Measurements from ENCODE around the gene ASXL1.
"Not testable (repeated sequence)": the region's sequence is repeated elsewhere in the genome, so short reads cannot be mapped to it uniquely, and the experiment has no call there.

Gene ASXL1

GRCh38 chr20:32455171-32455900 lies 97.2 kb downstream of the ASXL1 start:
- DNase-seq: no peak

DNA sequence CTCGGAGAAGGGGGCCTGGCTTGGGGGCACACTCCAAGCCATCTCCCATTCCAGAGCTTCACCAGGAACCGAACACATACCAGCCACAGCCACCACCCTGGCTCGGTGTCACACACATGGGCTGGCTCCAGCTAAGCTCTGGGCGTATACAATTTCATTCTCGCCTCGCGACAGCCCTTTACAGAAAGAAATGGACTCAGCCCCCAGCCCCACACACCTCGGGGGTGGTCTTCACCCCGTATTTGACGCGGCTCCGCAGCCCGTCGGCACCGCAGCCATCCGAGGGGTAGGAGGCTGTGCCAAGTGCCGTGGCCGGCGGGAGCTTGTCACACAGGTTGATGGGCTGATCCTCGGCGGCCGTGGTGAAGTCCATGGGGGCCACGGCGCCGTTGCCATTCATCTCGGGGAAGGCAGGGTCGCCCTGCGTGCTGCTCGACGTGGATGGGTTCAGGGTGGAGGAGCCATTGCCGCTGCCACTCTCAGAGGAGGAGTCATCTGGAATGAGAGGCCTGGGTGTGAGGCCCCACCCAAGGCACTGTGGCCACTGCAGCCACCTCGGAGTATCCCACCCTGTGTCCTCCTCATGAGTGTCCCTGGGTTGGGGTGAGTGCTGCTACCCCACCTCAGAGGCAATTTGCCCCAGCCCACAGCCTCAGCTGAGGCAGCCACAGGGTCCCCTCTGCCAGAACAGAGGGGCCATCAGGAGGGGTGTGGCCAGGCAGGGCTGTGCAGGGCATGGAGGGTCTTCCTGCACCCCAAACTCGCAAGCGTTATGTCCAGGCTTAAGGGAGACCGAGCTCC lies 98.0 kb downstream of the ASXL1 start:
- DNase-seq: no peak

DNA sequence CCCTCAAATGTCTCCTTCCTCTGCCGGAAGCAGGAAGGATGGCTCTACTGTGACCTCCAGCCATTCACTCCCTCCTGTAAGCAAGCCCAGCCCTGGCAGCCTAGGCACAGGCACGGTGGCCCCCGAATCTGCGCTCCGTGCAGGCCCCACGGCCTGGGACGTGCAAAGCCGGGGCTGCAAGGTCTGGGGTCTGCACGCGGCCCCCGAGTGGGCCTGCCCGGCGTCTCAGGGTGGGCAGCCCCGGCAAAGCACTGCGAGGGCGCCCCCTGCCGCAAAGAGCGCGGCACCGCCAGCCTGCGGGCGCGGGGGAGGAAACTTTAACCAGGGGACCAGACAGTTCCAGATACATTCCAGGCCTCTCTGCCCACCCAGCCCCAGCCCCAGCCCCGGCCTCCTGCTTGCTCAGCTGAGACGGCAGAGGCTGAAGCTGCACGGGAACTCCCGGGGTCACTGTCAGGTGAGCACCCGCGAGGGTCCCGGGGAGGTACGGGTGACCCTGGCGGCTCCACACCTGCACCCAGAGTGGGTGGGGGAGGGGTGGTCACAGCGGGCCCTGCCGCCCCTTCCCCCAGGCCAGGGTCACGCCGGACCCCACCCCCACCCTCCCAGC lies 98.8 kb downstream of the ASXL1 start:
- DNase-seq: peak; percentile 30 to 62 (median 53)

DNA sequence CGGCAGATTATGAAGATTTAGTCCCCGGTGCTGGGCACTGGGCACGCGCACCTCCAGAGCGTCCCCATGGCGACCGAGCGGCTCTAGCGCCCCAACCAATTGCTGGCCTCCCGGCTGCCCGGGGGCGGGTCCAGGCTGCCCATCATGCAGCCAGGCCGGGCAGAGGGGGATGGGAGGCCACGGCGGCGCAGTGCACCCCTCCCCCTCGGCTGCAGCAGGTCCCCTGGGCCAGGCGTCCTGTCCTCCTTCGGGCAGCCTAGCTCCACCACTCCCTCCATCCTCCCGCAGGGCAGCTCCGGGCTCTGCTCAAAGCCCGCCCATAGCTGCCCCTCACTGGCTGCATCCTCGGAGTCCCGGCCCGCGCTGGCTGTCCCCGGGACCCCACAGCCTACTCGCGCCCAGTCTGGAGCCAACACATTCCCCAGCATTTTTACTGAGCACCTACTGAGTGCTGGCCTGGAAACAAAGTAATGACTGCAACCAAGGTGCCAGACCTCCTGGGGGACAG lies 99.4 kb downstream of the ASXL1 start:
- peak in 2 of 4 experiments; percentile 31 to 39 for DNase-seq

DNA sequence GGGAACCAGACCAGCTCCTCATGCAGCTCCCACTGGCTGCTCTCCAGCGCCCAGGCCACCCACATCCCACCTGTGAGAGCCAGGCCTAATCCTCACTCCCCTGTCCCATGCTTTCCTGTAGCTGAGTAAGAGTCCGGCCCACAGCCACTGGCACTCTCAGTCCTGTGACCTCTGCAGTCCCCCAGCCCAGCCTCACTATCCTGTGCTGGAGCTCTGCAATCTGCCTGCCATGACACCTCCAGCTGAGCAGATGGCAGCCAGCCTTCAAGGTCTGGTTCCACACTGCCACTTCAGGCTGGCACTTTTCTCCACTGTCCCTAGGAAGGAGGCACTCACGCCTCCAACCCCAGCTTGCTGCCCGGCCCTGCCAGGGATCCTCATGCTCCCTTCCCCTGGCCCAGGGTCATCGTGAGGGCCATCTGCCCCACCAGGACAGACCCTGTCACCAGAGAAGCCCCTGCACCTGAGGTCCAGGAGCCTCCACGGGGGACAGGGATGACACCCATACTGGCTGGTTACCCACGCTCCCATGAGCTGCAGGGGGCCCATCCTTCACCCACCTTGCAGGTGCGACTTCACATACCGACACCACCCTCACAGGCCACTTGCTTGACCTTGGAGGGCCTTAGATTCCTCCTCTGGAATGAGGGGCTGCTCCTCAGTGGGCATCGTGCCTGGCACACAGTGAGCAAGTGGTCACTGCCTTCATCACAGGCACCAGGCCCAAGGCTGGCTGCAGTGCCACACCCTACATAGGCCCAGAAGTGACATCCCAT lies 100.1 kb downstream of the ASXL1 start:
- DNase-seq: no peak

- DNase-seq: no peak
These were observed 100.7 kb downstream of the ASXL1 start for GRCh38 chr20:32458837-32459220.

DNA sequence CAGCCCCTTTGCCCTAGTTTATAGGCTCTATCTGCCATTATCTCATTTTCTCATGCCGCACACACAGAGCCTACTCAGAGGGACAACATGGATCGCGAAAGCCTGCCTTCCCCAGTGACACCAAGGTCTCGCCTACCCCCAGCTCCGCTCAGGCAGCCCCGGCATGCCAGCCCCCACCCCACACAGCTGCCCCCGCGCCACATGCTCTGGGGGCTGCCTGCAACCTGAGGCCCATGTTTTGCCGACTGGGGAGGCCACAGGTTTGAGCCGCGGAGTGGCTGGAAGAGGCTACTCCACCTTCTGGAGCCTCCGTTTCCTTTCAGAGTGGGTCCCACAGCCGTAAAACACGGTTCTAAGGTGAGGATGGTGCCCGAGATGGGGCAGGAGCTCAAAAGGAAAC lies 102.1 kb downstream of the ASXL1 start:
- no peak for DNase-seq

DNA sequence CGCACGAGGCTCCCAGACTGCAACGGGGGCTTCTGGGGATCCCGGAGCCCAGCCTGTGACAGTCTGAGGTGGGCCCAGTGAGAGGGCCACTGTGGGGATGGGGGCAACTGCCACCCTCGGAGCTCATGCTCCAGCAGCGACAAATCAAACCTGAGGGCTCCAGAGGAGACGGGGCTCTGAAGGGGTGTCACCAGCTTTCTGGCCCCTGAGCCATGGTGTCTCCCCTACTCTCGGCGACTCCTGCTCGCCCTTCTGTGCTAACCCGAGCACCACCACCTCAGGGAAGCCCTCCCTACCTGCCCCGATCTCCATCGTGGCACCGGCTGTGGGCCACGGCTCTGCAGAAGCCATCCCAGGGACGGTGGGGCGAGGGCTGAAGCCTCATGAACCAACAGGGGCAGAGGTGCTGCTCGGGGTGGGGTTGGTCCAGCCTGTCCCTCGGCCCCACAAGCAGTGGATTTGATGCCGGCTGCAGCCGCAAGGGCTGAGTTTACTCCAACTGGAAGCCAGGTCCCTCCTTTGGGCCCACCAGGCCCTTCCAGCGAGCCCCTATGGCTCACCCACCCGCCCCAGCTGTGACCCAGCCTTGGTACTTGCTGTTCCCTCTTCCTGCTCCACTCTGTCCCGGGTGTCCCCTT lies 102.7 kb downstream of the ASXL1 start:
- no peak for DNase-seq

- no peak for DNase-seq
These were observed 103.9 kb downstream of the ASXL1 start for GRCh38 chr20:32461836-32462600.

DNA sequence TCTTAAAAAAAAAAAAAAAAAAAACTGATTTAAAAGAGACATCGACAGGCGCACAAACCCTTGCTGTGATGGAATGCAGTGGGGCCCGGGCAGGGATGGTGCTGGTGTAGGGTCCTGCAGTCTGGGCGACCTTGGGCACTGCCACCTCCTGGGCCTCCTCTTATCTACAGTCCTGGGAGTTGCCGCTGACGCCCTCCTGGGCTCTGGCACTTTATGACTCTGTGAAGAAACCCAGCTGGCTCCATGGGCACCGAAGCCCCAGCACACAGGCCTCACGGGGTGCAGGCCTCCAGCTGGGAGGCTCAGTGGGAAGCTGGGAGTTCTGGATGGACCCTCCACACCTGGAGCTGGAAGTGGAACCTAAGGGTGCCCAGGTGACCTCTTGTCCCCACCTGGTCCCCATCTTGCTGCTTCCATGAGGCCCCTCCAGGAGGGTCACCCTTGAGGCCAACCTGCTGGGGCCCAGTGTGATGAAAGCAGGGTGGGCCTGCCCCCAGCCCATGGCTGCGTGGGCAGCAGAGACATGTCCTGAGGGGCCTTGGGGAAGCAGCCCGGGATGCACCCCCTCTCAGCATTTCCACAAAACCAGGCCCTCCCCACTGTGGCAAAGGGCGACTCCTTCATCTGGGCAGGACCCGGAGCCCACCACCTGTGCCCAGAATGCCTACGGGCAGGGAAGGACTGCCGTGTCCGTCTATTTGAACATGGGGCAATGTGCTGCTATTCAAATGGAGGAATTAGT lies 104.9 kb downstream of the ASXL1 start:
- no peak for DNase-seq

DNA sequence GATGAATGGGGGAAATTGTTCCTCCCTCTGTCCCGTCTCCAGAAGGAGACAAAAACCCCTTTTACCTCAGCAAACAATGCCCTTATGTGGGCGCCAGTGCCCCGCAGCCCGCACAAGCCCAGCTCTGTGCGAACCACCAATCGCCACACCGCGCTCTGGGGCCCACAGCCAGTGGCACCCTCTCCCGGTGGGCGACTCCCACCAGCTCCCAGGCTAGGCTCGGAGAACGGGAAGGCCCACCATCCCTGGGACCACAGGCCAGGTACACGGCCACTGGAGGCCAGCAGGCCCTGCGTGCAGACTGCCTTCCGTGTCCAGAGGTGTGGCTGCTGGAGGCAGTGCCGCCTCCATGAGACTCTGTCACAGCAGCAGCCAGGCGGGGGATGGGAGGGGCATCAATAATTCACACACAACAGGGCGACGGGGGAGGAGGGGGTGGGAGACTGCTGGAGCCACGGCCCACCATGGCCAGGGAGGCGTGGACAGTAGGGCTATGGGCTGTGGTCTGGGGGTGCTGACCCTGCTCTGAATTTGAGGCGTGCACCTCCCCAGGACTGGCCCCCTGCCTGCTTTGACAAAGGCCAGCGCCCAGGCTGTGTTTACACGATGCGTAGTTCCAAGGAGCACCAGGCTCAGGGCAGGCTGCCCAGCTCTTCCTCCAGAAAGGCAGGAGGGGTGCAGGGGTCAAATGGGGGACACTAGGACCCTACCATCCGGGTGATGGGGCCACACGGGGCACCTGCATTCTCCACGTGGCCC lies 105.7 kb downstream of the ASXL1 start:
- no peak for DNase-seq

DNA sequence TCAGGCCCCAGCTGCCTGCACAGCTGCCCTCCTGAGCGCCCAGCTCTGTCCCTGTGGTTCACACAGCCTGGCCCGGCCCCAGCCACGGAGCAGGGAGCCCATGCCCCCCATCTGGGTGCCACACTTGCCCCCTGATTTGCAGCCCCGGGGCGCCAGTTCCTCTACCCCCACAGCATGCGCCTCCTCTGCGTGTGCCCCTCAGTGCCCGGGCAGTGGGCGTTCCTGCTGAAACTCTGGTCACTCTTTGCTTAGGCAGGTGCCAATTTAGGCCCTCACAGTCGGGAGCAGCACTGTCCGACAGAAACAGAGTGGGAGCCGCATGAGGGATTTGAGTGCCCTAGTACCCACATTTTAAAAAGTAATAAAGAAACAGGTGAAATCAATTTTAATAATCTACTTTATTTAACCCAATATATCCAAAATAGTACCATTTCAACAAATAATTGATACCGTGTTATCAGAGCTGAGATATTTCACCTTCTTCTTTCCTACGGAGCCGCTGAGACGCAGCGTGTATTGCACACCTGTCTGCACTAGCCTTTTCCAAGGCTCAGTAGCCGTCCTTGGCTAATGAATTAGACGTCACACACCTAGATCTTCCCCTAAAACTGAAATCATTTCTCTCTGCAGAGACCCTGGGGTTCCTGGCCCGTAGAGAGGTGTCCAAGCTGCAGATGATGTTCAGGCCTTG lies 106.4 kb downstream of the ASXL1 start:
- DNase-seq: no peak

DNA sequence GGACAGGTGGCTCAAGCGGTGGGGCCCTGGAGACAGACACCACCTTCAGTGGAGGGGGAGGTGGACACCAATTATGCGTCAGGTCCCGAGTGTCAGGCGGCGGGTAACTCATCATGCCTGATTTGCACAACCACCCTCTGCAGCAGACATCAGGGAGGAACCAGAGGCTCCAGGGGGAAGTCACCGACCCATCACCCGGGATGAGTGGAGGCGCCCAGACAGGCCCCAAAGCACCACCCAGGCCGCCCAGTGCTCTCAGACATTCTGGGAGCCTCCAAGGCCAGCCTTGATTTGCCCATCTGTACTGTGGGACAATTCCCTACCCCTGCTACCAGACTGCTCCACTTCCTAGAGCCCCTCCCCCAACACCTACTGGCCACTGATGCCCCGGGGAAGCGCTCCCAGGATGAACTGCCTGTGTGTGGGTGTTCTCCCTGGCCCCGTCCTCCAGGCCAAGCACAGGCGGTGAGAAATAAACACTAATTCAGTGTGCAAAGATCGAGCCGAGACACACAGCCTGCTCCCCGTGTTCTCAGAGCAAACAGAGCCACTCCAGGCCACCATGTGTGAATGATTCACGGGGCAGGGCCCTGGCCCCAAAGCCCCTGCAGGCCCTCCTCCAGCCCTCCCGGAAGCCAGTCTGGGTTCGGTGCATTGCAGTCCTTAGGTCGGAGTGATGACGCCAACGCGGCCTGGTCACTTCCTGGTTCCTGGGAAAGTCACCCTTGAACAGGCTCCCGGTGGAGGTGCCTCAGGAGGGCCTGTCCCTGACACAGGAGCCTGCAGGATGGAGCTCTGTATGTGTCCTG lies 107.2 kb downstream of the ASXL1 start:
- DNase-seq: peak; percentile 48 to 80 (median 67)

GRCh38 chr20:32465901-32466675 lies 108.0 kb downstream of the ASXL1 start:
- DNase-seq: not testable (repeated sequence)

DNA sequence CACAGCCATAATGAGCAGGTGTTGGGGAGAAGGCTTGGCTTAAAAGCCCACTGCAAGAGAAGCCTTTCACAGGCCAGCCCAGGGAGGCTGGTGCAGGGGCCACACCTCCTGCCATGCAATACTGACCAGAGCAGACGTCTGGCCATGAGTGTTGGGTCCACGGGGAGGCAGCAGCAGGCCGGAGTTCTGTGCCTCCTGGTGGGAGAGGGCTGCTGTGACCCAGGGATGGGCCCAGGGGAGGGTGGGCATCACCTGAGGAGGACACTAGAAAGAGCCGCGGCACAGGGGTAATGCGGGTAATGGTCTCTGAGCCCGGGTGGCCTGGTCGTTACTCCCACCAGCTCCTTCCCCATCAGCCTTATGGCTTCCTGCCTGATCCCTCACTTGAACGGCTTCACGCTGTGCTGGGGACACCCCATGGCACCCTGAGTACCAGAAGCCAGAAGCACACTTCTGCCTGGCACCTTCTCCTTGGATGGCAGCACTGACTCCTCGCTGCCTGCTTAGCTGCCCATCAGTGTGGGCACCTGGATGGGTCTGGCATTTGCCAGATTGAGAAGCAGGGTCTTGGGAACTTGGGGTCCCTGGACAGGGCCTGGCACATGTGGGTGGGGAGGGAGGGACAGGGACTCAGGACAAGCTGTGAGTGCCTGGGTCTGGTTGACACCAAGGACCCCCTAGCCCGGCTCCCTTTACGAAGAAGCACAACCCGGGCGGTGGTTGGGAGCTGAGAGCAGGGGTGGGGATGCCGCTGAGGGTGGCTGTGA lies 108.8 kb downstream of the ASXL1 start:
- no peak for DNase-seq

DNA sequence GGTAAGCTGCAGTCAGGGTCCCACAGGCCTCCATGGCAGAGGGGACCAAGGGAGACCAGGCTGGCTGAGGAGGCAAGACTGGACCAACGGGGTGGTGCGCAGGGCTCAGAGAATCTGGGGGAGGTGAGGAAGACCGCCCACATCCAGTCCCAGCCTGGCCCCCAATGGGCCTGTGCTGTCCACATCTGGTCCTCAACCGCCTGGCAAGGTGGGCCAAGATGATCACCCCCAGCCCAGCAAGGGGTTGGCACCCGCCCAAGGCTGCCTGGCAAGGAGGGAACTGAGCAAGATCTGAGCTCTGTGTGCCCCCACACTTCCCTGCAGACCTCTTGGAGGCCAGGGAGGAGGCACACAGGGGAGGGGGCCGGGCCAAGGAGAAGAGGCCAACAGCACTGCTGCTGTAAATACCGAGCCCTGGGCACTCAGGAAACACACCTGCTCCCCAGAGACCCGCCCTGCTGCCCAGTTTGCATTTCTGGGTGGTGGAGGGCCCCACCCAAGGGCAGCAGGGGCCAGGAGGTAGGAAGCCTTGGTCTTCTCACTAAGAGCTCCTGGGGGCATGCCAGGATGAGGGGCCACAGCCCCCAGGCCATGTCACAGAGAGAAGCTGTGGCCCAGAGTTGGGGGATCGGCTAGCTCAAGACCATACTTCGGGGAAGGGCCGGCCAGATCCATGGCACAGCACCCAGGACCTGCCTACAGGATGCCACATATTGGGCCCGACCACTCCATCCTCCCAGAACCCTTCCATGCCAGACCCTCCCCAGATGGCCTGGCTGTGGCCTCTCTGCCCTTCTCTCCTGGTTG lies 109.6 kb downstream of the ASXL1 start:
- no peak for DNase-seq
